Upper lobe of left lung (tissue), 4 donors: ENCODE measurements around the gene PRMT2.

Source experiments
- EP300 ChIP-seq, 4 donors: sonication (generic); formaldehyde crosslinking; IDR thresholded peaks; one replicate each; pipeline ENCODE4 v1.5.1; 2017; ENCODE audit warnings: antibody characterized with exemption in 4 of 4, control low read depth in 2 of 4
- POLR2A ChIP-seq, 4 donors: fragments of 450-650 bp; IDR thresholded peaks; one replicate each; pipeline ENCODE4 v1.5.1; 2016 to 2017; ENCODE audit warnings: antibody characterized with exemption in 4 of 4, mild to moderate bottlenecking in 2 of 4
- POLR2AphosphoS5 ChIP-seq, 2 donors: sonication (generic); formaldehyde crosslinking; IDR thresholded peaks; one replicate each; pipeline ENCODE4 v1.5.1; 2017; ENCODE audit warnings: antibody characterized with exemption in 2 of 2
- TF ChIP-seq, protein P1 (sequence below), 6 experiments: fragments of 450-650 bp in 4 of 6; fragments of 200-600 bp in 2 of 6; sonication (generic) in 2 of 6; IDR thresholded peaks; one replicate each; pipeline ENCODE4 v1.5.1; 2016 to 2019; ENCODE audit warnings: antibody characterized with exemption in 6 of 6

- no peak for TF ChIP-seq POLR2AphosphoS5 (IDR thresholded peaks at IDR 0.05)
- TF ChIP-seq, protein P1, sequence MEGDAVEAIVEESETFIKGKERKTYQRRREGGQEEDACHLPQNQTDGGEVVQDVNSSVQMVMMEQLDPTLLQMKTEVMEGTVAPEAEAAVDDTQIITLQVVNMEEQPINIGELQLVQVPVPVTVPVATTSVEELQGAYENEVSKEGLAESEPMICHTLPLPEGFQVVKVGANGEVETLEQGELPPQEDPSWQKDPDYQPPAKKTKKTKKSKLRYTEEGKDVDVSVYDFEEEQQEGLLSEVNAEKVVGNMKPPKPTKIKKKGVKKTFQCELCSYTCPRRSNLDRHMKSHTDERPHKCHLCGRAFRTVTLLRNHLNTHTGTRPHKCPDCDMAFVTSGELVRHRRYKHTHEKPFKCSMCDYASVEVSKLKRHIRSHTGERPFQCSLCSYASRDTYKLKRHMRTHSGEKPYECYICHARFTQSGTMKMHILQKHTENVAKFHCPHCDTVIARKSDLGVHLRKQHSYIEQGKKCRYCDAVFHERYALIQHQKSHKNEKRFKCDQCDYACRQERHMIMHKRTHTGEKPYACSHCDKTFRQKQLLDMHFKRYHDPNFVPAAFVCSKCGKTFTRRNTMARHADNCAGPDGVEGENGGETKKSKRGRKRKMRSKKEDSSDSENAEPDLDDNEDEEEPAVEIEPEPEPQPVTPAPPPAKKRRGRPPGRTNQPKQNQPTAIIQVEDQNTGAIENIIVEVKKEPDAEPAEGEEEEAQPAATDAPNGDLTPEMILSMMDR (IDR thresholded peaks at IDR 0.05): no peak
- TF ChIP-seq POLR2A (IDR thresholded peaks at IDR 0.05): no peak
- TF ChIP-seq EP300 (IDR thresholded peaks at IDR 0.05): no peak
These were observed 15.1 kb downstream of the PRMT2 start for GRCh38 chr21:46650476-46651098.
